HFF-Myc (cell line): ENCODE results near the gene PMM1.
"Not testable (repeated sequence)": the region's sequence is repeated elsewhere in the genome, so short reads cannot be mapped to it uniquely, and the experiment has no call there.

Source experiments
- DNase-seq: peaks from one replicate; pipeline ENCODE4 v3.0.0-alpha.2; 2011; ENCODE audit warnings: low read depth; ENCODE audit errors: extremely low read depth
- H3K4me3 ChIP-seq: replicated peaks from 2 replicates; pipeline ENCODE4 v1.5.1; 2011; ENCODE audit warnings: low read depth, mild to moderate bottlenecking, control low read depth, low read length
- TF ChIP-seq, protein P1 (sequence below): IDR thresholded peaks from 2 replicates; pipeline ENCODE4 v1.5.1; 2012; ENCODE audit warnings: mild to moderate bottlenecking, low read depth, low read length, control low read depth; ENCODE audit errors: missing control alignments

The PMM1 gene

DNA sequence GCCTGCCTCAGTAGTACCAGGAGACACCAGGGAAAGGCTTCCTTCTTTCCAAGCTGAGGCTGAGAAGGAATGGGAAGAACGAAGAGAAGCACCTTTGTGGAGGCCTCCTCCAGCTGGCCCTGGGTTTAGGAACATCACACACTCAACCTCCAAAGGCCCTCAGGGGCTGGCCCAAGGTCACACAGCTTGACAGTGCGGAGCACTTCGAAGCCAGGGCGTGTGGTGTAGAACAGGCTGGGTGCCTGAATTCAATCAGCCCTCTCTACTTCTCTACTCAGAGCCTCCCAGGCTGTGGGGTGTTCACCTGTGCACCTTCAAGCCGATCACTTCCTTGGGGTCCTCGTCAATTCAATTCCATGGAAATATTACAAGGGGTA is 29.6 kb downstream of the PMM1 start:
- DNase-seq: no peak
- no peak overlapping the region for H3K4me3 ChIP-seq
- TF ChIP-seq, protein P1, sequence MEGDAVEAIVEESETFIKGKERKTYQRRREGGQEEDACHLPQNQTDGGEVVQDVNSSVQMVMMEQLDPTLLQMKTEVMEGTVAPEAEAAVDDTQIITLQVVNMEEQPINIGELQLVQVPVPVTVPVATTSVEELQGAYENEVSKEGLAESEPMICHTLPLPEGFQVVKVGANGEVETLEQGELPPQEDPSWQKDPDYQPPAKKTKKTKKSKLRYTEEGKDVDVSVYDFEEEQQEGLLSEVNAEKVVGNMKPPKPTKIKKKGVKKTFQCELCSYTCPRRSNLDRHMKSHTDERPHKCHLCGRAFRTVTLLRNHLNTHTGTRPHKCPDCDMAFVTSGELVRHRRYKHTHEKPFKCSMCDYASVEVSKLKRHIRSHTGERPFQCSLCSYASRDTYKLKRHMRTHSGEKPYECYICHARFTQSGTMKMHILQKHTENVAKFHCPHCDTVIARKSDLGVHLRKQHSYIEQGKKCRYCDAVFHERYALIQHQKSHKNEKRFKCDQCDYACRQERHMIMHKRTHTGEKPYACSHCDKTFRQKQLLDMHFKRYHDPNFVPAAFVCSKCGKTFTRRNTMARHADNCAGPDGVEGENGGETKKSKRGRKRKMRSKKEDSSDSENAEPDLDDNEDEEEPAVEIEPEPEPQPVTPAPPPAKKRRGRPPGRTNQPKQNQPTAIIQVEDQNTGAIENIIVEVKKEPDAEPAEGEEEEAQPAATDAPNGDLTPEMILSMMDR: no peak

DNA sequence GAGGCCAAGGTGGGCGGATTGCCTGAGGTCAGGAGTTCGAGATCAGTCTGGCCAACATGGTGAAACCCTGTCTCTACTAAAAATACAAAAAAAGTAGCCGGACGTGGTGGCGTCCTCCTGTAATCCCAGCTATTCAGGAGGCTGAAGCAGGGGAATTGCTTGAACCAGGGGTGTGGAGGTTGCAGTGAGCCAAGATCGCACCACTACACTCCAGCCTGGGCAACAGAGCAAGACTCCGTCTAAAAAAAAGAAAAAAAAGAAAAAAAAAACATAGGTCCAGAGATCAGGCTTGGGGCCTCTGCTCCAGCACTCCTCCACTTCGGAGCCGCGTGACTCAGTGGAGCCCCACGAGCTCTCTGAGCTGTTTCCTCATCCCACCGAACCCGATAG is 31.4 kb downstream of the PMM1 start:
- H3K4me3 ChIP-seq, DNase-seq: not testable (repeated sequence)

DNA sequence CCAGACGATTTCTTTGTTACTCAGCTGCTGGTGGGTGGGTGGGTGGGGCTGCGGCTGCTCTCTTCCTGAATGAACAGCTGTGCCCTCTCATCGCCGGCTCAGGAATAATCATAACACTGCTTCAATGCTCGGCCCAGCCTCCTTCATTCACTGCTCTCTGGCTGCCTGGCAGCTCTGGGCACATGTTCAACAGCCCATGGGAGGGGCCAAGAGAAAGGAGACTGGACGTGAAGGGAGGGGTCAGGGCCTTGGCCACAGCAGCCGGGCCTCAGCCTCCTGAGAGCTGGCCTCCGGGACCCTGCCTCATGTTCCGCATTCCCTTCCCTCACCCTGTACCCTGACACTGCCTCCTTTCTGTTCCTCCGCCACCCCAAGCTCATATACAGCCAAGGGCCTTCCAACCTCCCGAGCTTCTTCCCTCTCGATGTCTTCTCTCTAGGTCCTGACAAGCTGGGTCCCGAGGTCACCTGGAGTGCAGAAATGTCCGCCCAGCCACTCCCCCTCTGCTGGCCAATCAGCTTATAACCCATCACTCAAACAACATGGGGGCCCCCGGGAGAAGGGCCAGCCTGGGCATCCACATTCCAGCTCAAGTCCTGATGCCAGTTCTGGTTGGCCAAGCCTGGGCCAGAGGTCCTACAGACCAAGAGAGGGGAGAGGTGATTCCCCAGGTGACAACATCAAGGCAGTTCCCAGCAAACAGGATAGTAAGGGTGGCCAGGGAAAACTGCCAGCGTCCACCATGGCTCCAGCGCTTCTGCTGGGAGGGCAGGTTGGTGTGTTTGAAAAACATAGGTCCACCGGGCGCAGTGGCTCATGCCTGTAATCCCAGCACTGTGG is 32.0 kb downstream of the PMM1 start:
- DNase-seq: no peak
- TF ChIP-seq, protein P1: no peak
- no peak overlapping the region for H3K4me3 ChIP-seq

DNA sequence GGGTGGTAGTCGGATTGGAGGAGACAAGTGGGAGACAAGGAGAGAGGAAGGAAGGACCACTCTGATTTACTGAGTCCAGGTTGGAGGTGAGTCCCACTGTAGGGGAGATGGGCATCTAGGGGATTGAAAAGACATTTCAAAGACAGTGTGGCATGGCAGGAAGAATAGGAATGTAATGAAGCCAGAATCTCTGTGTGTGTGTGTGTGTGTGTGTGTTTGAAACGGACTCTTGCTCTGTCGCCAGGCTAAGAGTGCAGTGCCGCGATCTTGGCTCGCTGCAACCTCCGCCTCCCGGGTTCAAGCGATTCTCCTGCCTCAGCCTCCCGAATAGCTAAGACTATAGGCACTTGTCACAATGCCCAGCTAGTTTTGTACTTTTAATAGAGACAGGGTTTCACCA is 33.1 kb downstream of the PMM1 start:
- no peak for DNase-seq
- TF ChIP-seq, protein P1: no peak
- H3K4me3 ChIP-seq: no peak overlapping the region

DNA sequence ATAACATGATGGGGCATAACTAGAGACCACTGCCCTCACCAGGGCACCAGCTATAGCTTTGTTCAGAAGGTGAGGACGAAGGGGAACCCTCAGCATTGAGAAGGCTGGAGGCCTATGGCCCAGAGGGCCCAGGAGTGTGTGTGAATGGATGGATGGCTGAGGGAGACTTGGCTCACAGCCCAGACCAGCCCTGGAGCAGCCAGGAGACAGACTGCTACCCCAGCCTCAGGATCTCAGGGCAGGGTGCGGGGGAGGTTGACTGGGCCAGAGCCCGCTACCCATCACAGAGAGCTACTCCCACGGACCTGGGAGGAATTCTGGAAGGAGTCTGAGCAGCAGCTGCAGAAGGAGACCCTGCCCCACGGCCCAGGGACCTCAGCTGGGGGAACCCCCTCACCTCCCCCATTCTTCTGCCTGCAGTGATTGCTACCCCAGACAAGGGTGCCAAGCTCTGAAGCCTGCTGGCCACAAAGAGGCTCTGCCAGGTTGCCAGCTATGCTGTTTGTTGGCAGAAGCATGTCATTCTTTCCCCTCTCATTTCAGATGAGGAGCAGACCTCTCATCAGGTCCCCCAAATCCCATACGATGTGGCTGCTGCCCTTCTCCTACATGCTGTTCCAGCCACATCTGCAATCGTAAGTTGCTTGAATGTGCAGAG is 34.2 kb downstream of the PMM1 start:
- H3K4me3 ChIP-seq: no peak overlapping the region
- DNase-seq: no peak
- TF ChIP-seq, protein P1: no peak

DNA sequence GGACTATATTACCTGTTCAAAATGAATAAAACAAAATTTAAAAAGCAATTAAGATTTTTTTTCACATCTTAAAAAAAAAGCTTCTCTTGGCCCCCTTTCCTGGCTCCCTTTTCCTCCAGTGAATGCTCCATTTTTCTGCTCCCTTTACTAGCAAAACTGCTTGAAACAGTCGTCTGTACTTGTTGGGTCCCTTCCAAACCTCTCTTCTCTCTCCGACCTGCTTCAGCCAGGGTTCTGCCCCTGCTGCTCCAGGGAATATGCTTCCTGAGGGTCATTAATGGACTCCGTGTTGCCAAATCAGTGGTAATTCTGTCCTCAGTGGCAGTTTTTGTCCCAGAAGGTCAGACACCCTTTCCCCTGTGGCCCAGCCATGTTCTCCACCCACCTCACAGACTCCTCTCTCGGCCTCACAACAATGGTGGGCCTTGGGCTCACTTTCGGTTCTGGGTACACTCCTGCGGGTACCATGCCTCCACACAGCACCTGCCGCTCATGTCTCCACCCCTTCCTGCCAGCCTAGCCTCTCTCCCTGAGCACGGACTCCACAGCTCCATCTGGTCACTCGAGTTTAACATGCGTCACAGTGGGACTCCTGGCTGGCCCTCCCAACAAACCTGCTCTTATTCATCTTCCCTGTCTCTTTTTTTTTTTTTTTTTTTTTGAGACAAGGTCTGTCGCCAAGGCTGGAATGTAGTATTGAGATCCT is 37.6 kb downstream of the PMM1 start:
- no peak for DNase-seq
- TF ChIP-seq, protein P1: no peak

GRCh38 chr22:41550952-41551491 is 38.6 kb downstream of the PMM1 start:
- TF ChIP-seq, protein P1: no peak
- no peak for DNase-seq
- no peak overlapping the region for H3K4me3 ChIP-seq

More for the DNA sequence above, 37.6 kb downstream of the PMM1 start:
- no peak overlapping the region for H3K4me3 ChIP-seq
